ENCODE results near the gene CENPV. TPM values are rescaled to one million over a fixed set of nuclear protein-coding genes. Genes with fewer than 3 reads are reported as not detected.

The CENPV gene
- total and polyA plus RNA-seq, 2 of the 13 experiments (the other 11 are each of a cell fraction or from before 2014, with no cell fraction given), result 193 to 292 TPM

DNA sequence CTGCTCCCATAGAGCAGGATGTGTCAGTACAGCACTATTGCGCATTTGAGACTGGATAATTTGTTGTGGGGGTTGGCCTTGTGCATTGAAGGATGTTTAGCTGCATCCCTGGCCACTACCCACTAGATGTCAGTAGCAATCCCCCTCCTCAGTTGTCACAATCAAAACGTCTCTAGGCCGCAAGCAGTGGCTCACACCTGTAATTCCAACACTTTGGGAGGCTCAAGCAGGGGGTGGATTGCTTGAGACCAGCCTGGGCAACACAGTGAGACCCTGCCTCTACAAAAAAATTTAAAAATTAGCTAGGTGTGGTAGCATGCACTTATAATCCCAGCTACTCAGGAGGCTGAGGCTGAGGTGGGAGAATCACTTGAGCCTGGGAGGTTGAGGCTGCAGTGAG lies 48.4 kb downstream of the CENPV start (continued):
- TF ChIP-seq ZNF569 (CRISPR knock-in tag; IDR thresholded peaks at IDR 0.05; ENCODE audit: borderline replicate concordance) (no peak), CEBPB (IDR thresholded peaks at IDR 0.05; ENCODE audit: borderline replicate concordance, low read depth, low read length) (0 out of 2 replicates have a peak, but pooled peaks have one; percentile 11)

GRCh38 chr17:16302856-16303255 lies 50.4 kb downstream of the CENPV start:
- intact Hi-C loops (cut with micrococcal nuclease; ENCODE audit: unreplicated experiment), result no loop called here
- ChIA-PET CTCF (ENCODE audit: low intra/inter-chr PET ratio, low total read pairs) (no interaction called here), POLR2A (interaction anchor here (0.9 to 11.1 kb wide), 8 partner anchors 11 to 136 kb away, joined by 3 to 111 read pairs (median 10); partner anchors contain the start of genes CENPV, NCOR1 and UBB)
- in situ Hi-C loops (cut with HindIII; ENCODE audit: extremely low pct_ligation_motif_present, low pct_unique_long_range_greater_than_20kb), result no loop called here
- no peak for FAIRE-seq
- Histone ChIP-seq H2AFZ (ENCODE audit: low read length) (no peak overlapping the region), H3K27me3 (ENCODE audit: control insufficient read depth in 1 of 2, insufficient read depth in 2 of 2, low read length in 2 of 2) (no peaks in the 10 kb centered on the region), H3K9me3 (ENCODE audit: low read length) (no peaks in the 10 kb centered on the region), H3K9ac (ENCODE audit: insufficient read depth, low read depth, low read length) (no peak overlapping the region), H3K4me3 (replicated peaks in 1 of 3; ENCODE audit: insufficient read depth in 1 of 3, low read depth in 2 of 3, low read length in 3 of 3) (no peak overlapping the region), H3K4me2 (ENCODE audit: low read depth, low read length) (0 out of 2 replicates have a peak overlapping the region, but pooled peaks have one; percentile 4), H3K36me3 (replicated peaks in 1 of 2; ENCODE audit: control insufficient read depth in 1 of 2, insufficient read depth in 2 of 2, low read length in 2 of 2) (peaks cover 0 to 5% of the 10 kb centered on the region in 2 experiments; a peak in 1 of 5 replicates), H3K4me1 (ENCODE audit: insufficient read depth, low read length) (peaks cover 85% of the 10 kb centered on the region), H3K79me2 (ENCODE audit: insufficient read depth, low read length) (no peaks in the 10 kb centered on the region), H3K27ac (ENCODE audit: extremely low read length, insufficient read depth, low read length) (peak overlapping the region; percentile 51), H4K20me1 (ENCODE audit: insufficient read depth, low read length) (no peaks in the 10 kb centered on the region)
- BruUV-seq (replicated peaks), result no TSS peak
- WGBS (ENCODE audit: low lambda C conversion rate), result 45% methylated on average over 4 of the region's 4 CpGs
- TF ChIP-seq GATAD2A (CRISPR knock-in tag; IDR thresholded peaks at IDR 0.05) (0 out of 2 replicates have a peak, but pooled peaks have one; percentile 29), KDM3A (CRISPR knock-in tag; IDR thresholded peaks at IDR 0.05; ENCODE audit: low read depth) (no peak), SP4 (CRISPR knock-in tag; IDR thresholded peaks at IDR 0.05) (0 out of 2 replicates have a peak, but pooled peaks have one; percentile 27), REPIN1 (CRISPR knock-in tag; IDR thresholded peaks at IDR 0.05; ENCODE audit: borderline replicate concordance, low read depth) (0 out of 2 replicates have a peak, but pooled peaks have one; percentile 40), NR2F6 (IDR thresholded peaks at IDR 0.05) (peak; percentile 63), NR2F6 (CRISPR knock-in tag; IDR thresholded peaks at IDR 0.05) (peak; percentile 64), ZFY (CRISPR knock-in tag; IDR thresholded peaks at IDR 0.05) (0 out of 2 replicates have a peak, but pooled peaks have one; percentile 19), AGO2 (optimal IDR thresholded peaks at IDR 0.05; ENCODE audit: low read depth, low read length) (no peak), NCOR1 (IDR thresholded peaks at IDR 0.05; ENCODE audit: borderline replicate concordance, low read length) (0 out of 2 replicates have a peak, but pooled peaks have one; percentile 44), MAZ (IDR thresholded peaks at IDR 0.05; ENCODE audit: borderline replicate concordance, low read depth, low read length) (no peak), MAZ (CRISPR knock-in tag; IDR thresholded peaks at IDR 0.05; ENCODE audit: low read depth) (no peak), GLMP (CRISPR knock-in tag; IDR thresholded peaks at IDR 0.05; ENCODE audit: borderline replicate concordance) (no peak), HNF4A (CRISPR knock-in tag; IDR thresholded peaks at IDR 0.05) (peak; percentile 52)
- TF ChIP-seq, protein P1, sequence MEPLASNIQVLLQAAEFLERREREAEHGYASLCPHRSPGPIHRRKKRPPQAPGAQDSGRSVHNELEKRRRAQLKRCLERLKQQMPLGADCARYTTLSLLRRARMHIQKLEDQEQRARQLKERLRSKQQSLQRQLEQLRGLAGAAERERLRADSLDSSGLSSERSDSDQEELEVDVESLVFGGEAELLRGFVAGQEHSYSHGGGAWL (CRISPR knock-in tag; IDR thresholded peaks at IDR 0.05), result no peak
- ATAC-seq, result no peak
- no peak for DNase-seq (ENCODE audit: low spot score)

All from HepG2 (cell line).